Measurements from ENCODE around the gene FBXL3.

The FBXL3 gene, protein sequence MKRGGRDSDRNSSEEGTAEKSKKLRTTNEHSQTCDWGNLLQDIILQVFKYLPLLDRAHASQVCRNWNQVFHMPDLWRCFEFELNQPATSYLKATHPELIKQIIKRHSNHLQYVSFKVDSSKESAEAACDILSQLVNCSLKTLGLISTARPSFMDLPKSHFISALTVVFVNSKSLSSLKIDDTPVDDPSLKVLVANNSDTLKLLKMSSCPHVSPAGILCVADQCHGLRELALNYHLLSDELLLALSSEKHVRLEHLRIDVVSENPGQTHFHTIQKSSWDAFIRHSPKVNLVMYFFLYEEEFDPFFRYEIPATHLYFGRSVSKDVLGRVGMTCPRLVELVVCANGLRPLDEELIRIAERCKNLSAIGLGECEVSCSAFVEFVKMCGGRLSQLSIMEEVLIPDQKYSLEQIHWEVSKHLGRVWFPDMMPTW

DNA sequence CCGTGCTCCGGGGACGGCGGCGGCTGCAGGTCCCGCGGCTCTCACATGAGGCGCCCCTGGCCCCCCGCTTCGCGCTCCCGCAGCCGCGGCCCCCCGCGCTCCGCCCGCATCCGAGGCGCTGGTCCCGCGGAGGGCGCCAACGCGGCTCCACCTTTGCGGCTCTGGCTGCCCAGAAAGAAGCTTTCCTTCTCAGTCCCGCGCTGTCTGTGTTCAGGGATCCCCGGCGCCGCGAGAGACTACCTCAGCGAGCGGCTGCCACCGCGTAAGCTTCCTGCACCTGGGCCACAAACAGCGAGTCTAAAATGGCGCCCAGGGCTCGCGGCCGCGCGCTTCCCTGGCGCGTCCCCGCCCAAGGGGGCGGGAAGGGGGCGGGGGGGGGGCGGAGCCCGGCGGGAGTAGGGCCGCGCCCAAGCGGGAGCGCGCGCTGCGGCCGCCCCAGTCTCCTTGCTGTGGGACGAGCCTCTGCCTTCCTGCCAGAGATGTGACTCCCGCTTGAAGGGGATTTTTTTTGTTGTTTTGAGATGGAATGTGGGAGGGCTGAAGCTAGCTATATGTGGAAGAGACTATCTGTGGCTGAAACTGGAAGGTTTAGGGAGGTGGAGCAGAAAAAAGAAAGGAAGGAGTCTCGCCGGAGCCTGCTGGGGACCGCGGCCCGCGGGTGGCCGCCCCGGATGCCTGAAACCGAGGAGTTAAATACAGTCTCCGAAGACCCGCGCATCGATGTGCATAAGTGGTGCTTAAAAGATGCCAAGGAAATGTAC is at the start of gene FBXL3:
Gene FBXL3 (minus strand): TSS at position 299 of the 761 bp plus-strand sequence. CDS start 5,299 bp downstream, outside the sequence.
- Mint-ChIP-seq H3K27ac (peak within 1 kb of the TSS; percentile 97), H3K4me1 (peaks cover 58% of the 10 kb centered on the region), H3K4me3 (peak within 1 kb of the TSS; percentile 98), H3K9me3 (no peaks in the 10 kb centered on the region), H3K36me3 (peaks cover 2% of the 10 kb centered on the region), H3K27me3 (no peaks in the 10 kb centered on the region)

DNA sequence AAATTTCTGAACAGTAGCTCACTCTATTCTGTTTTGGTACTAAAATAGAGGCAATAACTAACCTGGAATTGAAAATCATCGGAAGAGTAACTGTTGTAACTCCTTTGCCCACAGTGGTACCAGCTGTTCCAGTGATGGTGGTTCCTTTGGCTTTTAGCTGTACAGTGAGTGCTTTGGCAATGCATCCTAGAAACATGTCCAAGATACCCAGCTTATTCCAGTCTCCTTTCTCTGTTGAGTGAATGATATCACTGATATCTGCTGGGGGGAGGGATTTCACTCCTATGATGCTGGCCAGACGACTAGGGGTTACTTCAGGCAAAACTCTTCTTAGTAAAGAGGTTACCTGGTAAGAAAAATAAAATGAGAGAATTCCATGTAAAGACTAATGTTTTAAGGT is 40.6 kb upstream of the FBXL3 start:
- no peak overlapping the region for H3K4me3 Mint-ChIP-seq
- H3K4me1 Mint-ChIP-seq = peaks cover 1% of the 10 kb centered on the region
- peaks cover 9% of the 10 kb centered on the region for H3K36me3 Mint-ChIP-seq
- no peak overlapping the region for H3K27ac Mint-ChIP-seq
- no peaks in the 10 kb centered on the region for H3K9me3 Mint-ChIP-seq
- H3K27me3 Mint-ChIP-seq = no peaks in the 10 kb centered on the region

DNA sequence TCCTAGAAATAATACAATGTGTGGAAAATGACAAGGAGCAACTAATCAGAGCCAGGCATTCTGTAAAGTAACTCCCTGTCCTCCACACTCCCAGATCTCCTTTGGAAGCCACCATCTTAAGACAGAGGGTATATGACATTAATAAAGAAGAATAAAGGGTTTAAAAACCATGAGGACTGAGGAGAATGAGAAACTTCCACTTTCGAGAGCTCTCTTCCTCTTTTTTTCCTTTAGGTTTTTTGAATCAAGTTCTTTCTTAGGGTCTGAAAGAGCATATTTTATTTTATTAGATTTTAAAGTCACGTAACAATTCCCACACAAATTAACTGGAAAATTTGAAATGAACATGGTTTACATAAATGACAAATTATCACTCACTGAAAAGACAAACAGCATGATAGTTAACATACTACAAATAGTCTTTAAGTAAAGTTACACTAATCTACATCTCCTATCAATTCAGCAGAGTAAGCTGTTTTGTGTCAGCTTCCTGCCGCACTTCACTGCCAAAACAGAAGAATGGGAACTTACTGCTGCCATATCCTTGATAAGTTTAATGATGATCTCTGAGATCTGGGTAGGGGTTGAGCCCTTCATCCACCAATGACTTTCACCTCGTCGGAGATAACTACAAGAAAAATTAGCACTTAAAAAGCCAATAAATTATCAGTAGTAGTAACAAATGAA is 38.6 kb upstream of the FBXL3 start:
- Mint-ChIP-seq H3K27ac (peak overlapping the region; percentile 73), H3K9me3 (no peaks in the 10 kb centered on the region), H3K4me3 (no peak overlapping the region), H3K36me3 (peaks cover 16% of the 10 kb centered on the region), H3K27me3 (no peaks in the 10 kb centered on the region), H3K4me1 (peaks cover 9% of the 10 kb centered on the region)

DNA sequence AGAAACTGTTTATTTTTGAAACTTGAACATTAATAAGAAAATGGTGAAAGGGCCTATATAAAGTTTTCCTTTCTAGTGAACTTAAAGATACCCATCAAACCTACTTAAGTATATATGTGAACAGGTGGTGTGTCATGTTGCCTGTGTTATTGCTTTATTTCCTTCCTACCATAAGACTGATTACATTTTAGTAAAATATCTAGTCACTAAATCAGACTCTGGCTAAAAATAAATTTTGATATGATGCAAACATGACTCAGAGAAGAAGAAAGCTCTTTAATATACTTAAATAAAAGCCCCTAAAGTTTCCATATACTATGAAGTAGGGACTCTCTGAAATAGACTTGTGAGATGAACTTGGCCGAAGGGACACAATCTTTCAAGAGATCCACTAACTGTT is 35.1 kb upstream of the FBXL3 start:
- Mint-ChIP-seq H3K4me1 (peaks cover 9% of the 10 kb centered on the region), H3K27me3 (no peaks in the 10 kb centered on the region), H3K36me3 (peaks cover 14% of the 10 kb centered on the region), H3K4me3 (no peak overlapping the region), H3K9me3 (no peaks in the 10 kb centered on the region), H3K27ac (peak overlapping the region; percentile 42)

DNA sequence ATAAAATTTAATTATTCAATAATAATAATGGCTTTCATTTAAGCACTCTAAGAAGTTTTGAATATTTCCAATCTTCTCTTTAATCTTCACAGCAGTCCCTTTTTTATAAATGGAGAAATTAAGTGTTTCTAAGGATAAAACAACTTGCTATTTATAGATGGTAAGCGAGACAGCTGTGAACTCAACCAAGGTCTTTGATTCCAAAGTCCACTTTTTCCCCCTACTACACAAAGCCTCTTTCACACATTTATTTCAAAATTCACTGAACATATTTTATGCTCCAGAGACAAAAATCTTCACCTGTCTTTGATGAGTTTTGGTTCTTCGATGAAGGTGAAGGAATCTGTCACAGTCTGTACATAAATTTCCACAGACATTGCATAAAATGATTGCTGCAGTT is 34.4 kb upstream of the FBXL3 start:
- Mint-ChIP-seq H3K27me3 (no peaks in the 10 kb centered on the region), H3K27ac (peak overlapping the region; percentile 74), H3K36me3 (peaks cover 14% of the 10 kb centered on the region), H3K9me3 (no peaks in the 10 kb centered on the region), H3K4me3 (no peak overlapping the region), H3K4me1 (peaks cover 9% of the 10 kb centered on the region)

DNA sequence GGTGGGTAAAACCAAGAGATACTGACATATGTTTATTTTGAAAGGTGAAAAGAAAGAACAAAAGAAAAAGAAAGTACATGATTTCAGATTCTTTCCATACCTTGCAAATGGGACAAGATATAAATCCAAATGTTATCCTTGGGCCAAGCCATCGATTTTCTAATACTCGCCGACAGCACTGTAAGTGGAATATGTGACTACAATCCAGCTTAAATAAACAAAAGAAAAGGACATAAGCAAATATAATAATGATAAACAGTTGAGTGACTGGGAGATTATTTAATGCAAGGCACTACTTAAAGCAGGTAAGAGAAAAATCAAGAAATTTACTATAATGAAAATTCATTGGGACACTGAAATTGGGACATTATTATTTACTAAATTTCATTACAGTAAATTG is 29.9 kb upstream of the FBXL3 start:
- H3K36me3 Mint-ChIP-seq = peaks cover 16% of the 10 kb centered on the region
- H3K4me3 Mint-ChIP-seq = no peak overlapping the region
- peak overlapping the region; percentile 25 for H3K27ac Mint-ChIP-seq
- no peaks in the 10 kb centered on the region for H3K9me3 Mint-ChIP-seq
- no peaks in the 10 kb centered on the region for H3K27me3 Mint-ChIP-seq
- H3K4me1 Mint-ChIP-seq = peaks cover 1% of the 10 kb centered on the region

DNA sequence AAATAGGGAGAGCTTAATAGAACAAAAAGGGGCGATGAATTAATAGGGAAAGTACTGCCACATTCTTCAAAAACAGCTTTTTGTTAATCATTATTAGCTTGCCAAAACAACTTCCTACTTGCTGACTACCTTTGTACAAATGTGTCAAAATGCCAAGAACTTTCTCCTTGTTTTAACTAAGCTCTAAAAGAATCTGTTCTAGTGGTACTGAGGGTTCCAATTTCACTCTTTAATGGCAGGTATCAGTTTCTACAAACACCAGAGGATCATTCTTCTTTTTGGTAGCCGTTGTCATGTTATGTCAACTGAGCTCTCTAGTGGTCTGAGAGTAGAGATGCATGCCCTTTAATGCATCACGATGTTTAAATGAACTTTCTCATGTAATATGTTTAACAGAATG is 29.4 kb upstream of the FBXL3 start:
- Mint-ChIP-seq H3K4me1 (no peaks in the 10 kb centered on the region), H3K36me3 (peaks cover 16% of the 10 kb centered on the region), H3K9me3 (no peaks in the 10 kb centered on the region), H3K27ac (peak overlapping the region; percentile 86), H3K27me3 (no peaks in the 10 kb centered on the region), H3K4me3 (no peak overlapping the region)

DNA sequence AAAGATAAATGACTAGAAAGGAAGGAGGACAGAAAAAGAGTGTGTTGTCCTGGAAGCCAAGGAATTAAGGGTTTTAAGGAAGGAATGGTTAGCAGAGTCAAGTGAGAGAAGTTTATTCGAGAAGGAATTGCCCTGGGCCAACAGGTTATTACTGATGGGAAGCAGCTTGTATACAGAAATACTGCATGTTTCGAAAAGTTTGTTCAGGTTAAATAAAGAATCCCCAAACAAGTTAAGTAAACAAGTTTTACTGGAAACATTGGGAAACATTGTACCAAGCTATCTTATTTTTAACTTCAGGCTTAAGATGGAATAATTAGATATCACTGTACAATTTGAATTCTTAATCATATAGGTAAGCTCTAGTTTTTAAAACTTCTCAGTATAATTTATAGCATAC is 28.2 kb upstream of the FBXL3 start:
- H3K27ac Mint-ChIP-seq = peak overlapping the region; percentile 8

DNA sequence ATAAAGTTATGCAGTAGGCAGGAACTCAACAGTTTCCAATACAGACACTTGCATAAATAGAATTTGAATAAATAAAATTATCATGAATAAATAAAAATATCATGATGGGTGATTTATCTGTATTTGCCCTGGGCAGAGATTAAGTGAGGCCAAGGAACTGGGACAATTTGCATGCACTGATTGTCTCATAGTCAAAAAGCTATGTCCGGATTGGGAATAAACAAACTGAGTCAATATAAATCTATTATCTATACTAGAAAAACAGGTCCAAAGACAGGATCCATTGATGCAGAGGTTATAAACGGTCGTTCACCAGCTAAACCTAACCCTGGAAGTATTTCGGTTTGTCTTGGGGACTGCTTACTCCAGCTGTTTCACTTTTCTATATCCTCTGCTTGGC is 26.2 kb upstream of the FBXL3 start:
- peaks cover 28% of the 10 kb centered on the region for H3K36me3 Mint-ChIP-seq
- H3K9me3 Mint-ChIP-seq = no peaks in the 10 kb centered on the region
- no peaks in the 10 kb centered on the region for H3K27me3 Mint-ChIP-seq
- H3K4me3 Mint-ChIP-seq = no peak overlapping the region
- H3K27ac Mint-ChIP-seq = no peak overlapping the region
- H3K4me1 Mint-ChIP-seq = no peaks in the 10 kb centered on the region

More for the DNA sequence above, 28.2 kb upstream of the FBXL3 start:
- Mint-ChIP-seq H3K4me3 (no peak overlapping the region), H3K9me3 (no peaks in the 10 kb centered on the region), H3K27me3 (no peaks in the 10 kb centered on the region), H3K4me1 (no peaks in the 10 kb centered on the region), H3K36me3 (peaks cover 23% of the 10 kb centered on the region)

DNA sequence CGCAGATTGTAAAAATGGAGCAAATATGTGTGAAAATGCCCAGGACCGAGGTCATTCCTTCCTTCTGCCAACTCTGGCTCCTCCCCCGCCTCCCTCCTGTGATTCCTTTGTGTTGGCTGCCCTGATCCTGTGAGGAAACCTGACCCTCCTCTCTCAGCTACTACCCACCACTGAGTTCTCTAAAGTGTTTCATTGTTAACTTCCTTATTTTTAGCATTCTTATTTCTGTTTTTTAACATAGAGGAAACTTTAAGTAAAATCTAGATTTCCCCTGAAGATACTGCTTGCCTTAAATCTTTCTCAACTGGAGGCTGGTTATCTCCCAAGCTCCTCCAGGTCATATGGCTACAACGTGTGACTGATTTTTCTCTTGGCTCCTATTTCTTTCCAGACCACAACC is 21.7 kb upstream of the FBXL3 start:
- Mint-ChIP-seq H3K4me1 (no peaks in the 10 kb centered on the region), H3K9me3 (no peaks in the 10 kb centered on the region), H3K27ac (peak overlapping the region; percentile 30), H3K4me3 (no peak overlapping the region), H3K27me3 (no peaks in the 10 kb centered on the region), H3K36me3 (peaks cover 31% of the 10 kb centered on the region)

DNA sequence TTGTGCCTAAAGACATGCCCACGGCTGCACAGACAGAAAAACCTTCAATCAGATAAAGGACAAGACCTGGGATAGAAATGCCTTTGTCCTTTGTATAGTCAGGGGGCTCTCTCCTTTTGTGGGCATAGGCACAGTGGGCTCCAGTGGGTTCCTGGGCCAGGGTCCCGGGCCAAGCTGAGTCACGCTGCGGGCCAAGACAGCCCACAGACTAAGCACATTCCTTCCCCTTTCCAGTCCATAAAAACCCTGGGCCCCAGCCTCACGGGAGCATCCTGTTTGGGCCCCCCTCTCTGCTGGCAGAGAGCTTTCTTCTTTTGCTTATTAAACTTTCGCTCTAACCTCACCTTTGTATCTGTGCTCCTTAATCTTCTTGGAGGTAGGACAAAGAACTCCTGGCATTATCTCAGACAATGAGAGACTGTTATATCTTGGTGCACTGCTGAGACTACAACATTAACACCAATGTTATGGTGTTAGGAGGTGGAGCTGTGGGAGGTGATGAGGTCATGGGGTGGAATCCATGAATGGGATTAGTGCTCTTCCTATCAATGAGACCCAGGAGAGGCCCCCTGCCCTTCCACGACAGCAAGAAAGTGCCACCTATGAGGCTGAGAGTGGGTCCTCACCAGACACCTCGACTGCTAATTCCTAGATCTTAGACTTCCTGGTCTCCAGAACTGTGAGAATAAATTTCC is 20.8 kb upstream of the FBXL3 start:
- peaks cover 33% of the 10 kb centered on the region for H3K36me3 Mint-ChIP-seq

DNA sequence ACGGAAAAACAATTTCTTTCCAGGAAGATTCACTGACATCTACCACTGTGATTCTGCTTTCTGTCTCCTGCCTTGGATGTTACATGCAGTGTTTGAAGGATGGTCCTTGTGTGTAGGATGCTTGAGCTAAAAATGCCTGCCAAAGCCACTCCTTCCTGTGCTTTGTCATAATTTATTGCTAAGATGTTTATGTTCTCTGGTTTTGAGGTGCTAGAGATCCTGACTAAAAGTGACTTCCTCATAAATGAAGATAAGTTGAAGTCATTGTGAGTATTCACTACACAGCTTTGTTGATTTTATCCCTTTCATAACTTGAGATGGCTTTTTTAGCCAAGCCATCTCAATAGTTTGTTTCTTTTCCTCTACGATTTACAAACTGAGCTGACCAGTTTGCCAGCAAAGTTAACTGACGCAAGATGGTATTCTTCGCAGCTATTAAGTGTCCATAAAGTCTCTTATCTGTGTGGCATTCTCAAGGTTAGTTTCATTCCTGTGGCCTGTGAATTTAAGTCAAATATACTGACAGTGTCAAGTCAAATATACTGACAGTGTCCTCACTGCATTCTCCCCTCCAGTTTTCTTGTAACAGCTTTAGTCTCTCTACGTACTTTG is 15.7 kb upstream of the FBXL3 start:
- peak overlapping the region; percentile 75 for H3K27ac Mint-ChIP-seq
- peaks cover 14% of the 10 kb centered on the region for H3K36me3 Mint-ChIP-seq
- no peak overlapping the region for H3K4me3 Mint-ChIP-seq
- H3K4me1 Mint-ChIP-seq = peaks cover 9% of the 10 kb centered on the region
- no peaks in the 10 kb centered on the region for H3K27me3 Mint-ChIP-seq
- no peaks in the 10 kb centered on the region for H3K9me3 Mint-ChIP-seq

More for the DNA sequence above, 20.8 kb upstream of the FBXL3 start:
- H3K4me3 Mint-ChIP-seq = no peak overlapping the region
- H3K27me3 Mint-ChIP-seq = no peaks in the 10 kb centered on the region
- H3K9me3 Mint-ChIP-seq = no peaks in the 10 kb centered on the region
- H3K27ac Mint-ChIP-seq = no peak overlapping the region
- H3K4me1 Mint-ChIP-seq = peaks cover 5% of the 10 kb centered on the region

DNA sequence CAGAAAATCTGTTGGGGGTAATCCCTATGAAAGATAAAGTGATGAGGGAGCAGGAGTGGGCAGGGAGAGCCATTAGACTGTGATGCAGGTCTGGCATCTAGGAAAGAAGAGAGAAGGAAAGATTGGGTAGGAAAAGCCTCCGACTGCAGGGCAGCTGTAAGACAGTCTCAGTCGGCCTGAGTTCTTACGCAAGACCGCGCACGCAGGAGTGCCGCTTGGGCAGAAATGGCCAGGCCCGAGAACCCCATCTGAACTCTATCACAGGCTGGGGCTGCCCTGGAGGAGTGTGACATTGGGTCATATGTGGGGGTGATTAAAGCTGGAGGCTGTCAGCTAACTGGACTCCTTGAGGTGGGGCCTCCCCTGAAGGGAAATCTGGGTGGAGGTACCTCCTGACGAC is 13.9 kb upstream of the FBXL3 start:
- Mint-ChIP-seq H3K9me3 (no peaks in the 10 kb centered on the region), H3K4me1 (peaks cover 9% of the 10 kb centered on the region), H3K27me3 (no peaks in the 10 kb centered on the region), H3K36me3 (peaks cover 3% of the 10 kb centered on the region), H3K27ac (no peak overlapping the region), H3K4me3 (no peak overlapping the region)

DNA sequence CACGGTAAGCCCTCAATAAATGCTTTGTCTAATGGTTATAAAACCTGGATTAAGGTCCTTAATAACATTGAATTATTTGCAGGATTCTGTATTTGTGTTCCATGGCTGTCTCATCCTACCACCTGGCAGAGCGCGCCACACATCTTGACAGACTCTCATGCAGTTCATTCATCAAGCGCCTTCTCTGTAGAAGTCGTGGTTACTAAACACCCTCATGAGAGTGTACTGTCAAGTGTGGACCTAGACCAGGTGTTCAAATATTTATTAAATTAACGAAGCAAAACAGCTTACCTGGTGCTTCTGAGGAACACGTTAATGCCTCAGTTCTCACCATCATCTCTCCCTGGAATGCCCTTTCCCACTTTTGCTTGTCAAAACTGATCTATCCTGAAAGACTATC is 13.1 kb upstream of the FBXL3 start:
- H3K27ac Mint-ChIP-seq = no peak overlapping the region
- H3K27me3 Mint-ChIP-seq = no peaks in the 10 kb centered on the region
- peaks cover 9% of the 10 kb centered on the region for H3K4me1 Mint-ChIP-seq
- no peak overlapping the region for H3K4me3 Mint-ChIP-seq
- H3K36me3 Mint-ChIP-seq = peaks cover 3% of the 10 kb centered on the region
- H3K9me3 Mint-ChIP-seq = no peaks in the 10 kb centered on the region

DNA sequence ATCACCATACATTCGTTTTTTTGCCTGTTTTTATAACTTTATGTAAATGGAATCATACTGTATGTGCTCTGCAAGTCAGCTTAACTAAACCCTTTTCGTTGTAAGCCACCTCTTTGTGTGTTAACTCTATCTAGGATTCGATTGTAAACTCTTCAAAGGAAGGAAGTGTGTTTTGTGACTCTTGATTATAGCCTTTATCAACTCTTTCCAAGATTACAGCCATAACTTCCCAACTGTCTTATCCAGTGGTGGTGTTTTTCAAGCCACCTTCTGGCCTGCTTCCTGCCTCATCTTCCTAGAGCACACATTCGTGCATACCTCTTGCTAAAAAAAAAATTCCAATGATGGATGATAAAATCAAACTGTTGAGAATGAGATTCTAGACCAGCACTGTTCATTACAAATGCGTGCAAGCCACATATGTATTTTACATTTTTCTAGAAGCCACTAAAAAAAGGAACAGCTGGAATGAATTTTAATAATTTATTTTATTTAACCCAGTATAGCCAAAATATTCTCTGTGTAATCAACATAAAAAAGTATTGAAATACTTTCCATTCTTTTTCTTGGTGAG is 12.0 kb upstream of the FBXL3 start:
- Mint-ChIP-seq H3K9me3 (no peaks in the 10 kb centered on the region), H3K4me1 (peaks cover 9% of the 10 kb centered on the region), H3K36me3 (peaks cover 3% of the 10 kb centered on the region), H3K4me3 (no peak overlapping the region), H3K27ac (no peak overlapping the region), H3K27me3 (no peaks in the 10 kb centered on the region)

All from activated naive CD4-positive, alpha-beta T cell treated with anti-CD3 and anti-CD28 coated beads, Interleukin-2, amount 50 U/mL, for 24 hours (primary cell).